ENCODE results near the gene PIGT. TPM values are rescaled to one million over a fixed set of nuclear protein-coding genes. Genes with fewer than 3 reads are reported as not detected.
A peak's percentile ranks its signal among the peaks of the same experiment; 100 is the strongest.

PIGT gene
- total RNA-seq, 4 donors from 2014 or later: 59.8 to 87.3 (median 67.6) TPM

GRCh38 chr20:45463709-45464108, 47.8 kb downstream of the PIGT start:
- 78 to 86% methylated on average over 4 of the region's 4 CpGs for WGBS, 2 donors (ENCODE audit: low coverage in 1 of 2)
- ATAC-seq: no peak
- TF ChIP-seq POLR2A (IDR thresholded peaks at IDR 0.05) (no peak), CTCF (IDR thresholded peaks at IDR 0.05) (no peak), EP300 (IDR thresholded peaks at IDR 0.05) (no peak), POLR2AphosphoS5 (IDR thresholded peaks at IDR 0.05) (no peak)

GRCh38 chr20:45465491-45466266, 49.7 kb downstream of the PIGT start:
- no peak for TF ChIP-seq POLR2A (IDR thresholded peaks at IDR 0.05)
- no peak for TF ChIP-seq EP300 (IDR thresholded peaks at IDR 0.05)
- WGBS, 2 donors (ENCODE audit: low coverage in 1 of 2): 33 to 64% methylated on average over 1 of the region's 1 CpG
- ATAC-seq: no peak
- H3K27me3 ChIP-seq: peaks cover 34% of the 10 kb centered on the region
- H3K36me3 ChIP-seq: no peaks in the 10 kb centered on the region
- peaks cover 0 to 19% (median 10%) of the 10 kb centered on the region in 3 donors for H3K4me1 ChIP-seq
- H3K9me3 ChIP-seq: no peaks in the 10 kb centered on the region
- no peak overlapping the region for H3K4me3 ChIP-seq
- H3K27ac ChIP-seq: no peak overlapping the region

More at GRCh38 chr20:45463709-45464108, 47.8 kb downstream of the PIGT start:
- H3K36me3 ChIP-seq: no peaks in the 10 kb centered on the region
- H3K9me3 ChIP-seq: no peaks in the 10 kb centered on the region
- peaks cover 14% of the 10 kb centered on the region for H3K27me3 ChIP-seq
- no peak overlapping the region for H3K4me3 ChIP-seq
- H3K4me1 ChIP-seq: no peaks in the 10 kb centered on the region
- H3K27ac ChIP-seq: no peak overlapping the region

- peaks cover 46% of the 10 kb centered on the region for H3K27me3 ChIP-seq
- H3K4me1 ChIP-seq: peaks cover 0 to 27% (median 14%) of the 10 kb centered on the region in 3 donors
- H3K36me3 ChIP-seq: no peaks in the 10 kb centered on the region
- H3K4me3 ChIP-seq: no peak overlapping the region
- 78 to 90% methylated on average over 2 to 4 of the region's 6 CpGs for WGBS, 2 donors (ENCODE audit: low coverage in 1 of 2)
- ATAC-seq: no peak
- no peak overlapping the region for H3K27ac ChIP-seq
- TF ChIP-seq POLR2A (IDR thresholded peaks at IDR 0.05) (no peak), EP300 (IDR thresholded peaks at IDR 0.05) (no peak), CTCF (IDR thresholded peaks at IDR 0.05) (no peak)
- no peaks in the 10 kb centered on the region for H3K9me3 ChIP-seq
Measured at GRCh38 chr20:45467172-45467571, 51.2 kb downstream of the PIGT start.

- Histone ChIP-seq H3K4me3 (no peak overlapping the region), H3K9me3 (no peaks in the 10 kb centered on the region), H3K36me3 (no peaks in the 10 kb centered on the region), H3K27ac (no peak overlapping the region), H3K4me1 (peaks cover 0 to 27% (median 14%) of the 10 kb centered on the region in 3 donors), H3K27me3 (peaks cover 49% of the 10 kb centered on the region)
- no peak for ATAC-seq
- TF ChIP-seq EP300 (IDR thresholded peaks at IDR 0.05): no peak
- no peak for TF ChIP-seq CTCF (IDR thresholded peaks at IDR 0.05)
- no peak for TF ChIP-seq POLR2A (IDR thresholded peaks at IDR 0.05)
- no peak for TF ChIP-seq POLR2AphosphoS5 (IDR thresholded peaks at IDR 0.05)
- WGBS, 2 donors (ENCODE audit: low coverage in 1 of 2): 66% methylated on average over 3 of the region's 3 CpGs; no CpG with 5 or more reads in 1 of the 2 donors
Measured at GRCh38 chr20:45467861-45468260, 51.9 kb downstream of the PIGT start.

- ATAC-seq: peak; percentile 35
- 20% methylated on average over 1 of the region's 54 CpGs; no CpG with 5 or more reads in 1 of the 2 donors for WGBS, 2 donors (ENCODE audit: low coverage in 1 of 2)
- peaks cover 0 to 27% (median 14%) of the 10 kb centered on the region in 3 donors for H3K4me1 ChIP-seq
Measured at GRCh38 chr20:45469336-45470261, 53.7 kb downstream of the PIGT start, which contains the start of gene WFDC2. Gene WFDC2, plus strand, starts transcription at chr20:45469753. Its CDS starts 29 bp downstream, at chr20:45469782.

More at GRCh38 chr20:45469336-45470261, 53.7 kb downstream of the PIGT start, which contains the start of gene WFDC2:
- Histone ChIP-seq H3K36me3 (no peaks in the 10 kb centered on the region), H3K27ac (peak within 1 kb of the TSS in 2 of 4 donors; percentile 36 to 37), H3K4me3 (peak within 1 kb of the TSS; percentile 34 to 61), H3K9me3 (no peaks in the 10 kb centered on the region), H3K27me3 (peaks cover 44% of the 10 kb centered on the region)
- TF ChIP-seq EP300 (IDR thresholded peaks at IDR 0.05) (no peak), POLR2AphosphoS5 (IDR thresholded peaks at IDR 0.05) (no peak), POLR2A (IDR thresholded peaks at IDR 0.05) (no peak), CTCF (IDR thresholded peaks at IDR 0.05) (no peak)
